ENCODE measurements around the gene ADSS1.

- TF ChIP-seq EP300 (IDR thresholded peaks at IDR 0.05; ENCODE audit: borderline replicate concordance in 1 of 2, low read depth in 1 of 2, low read length in 1 of 2) (no peak), GATA2 (CRISPR knock-in tag; IDR thresholded peaks at IDR 0.05) (no peak), RXRA (IDR thresholded peaks at IDR 0.05; ENCODE audit: borderline replicate concordance, low read depth) (no peak), TEAD4 (IDR thresholded peaks at IDR 0.05; ENCODE audit: borderline replicate concordance, insufficient read depth) (no peak), RAD21 (IDR thresholded peaks at IDR 0.05; ENCODE audit: low read length) (no peak), CTCF (IDR thresholded peaks at IDR 0.05) (no peak), NRF1 (IDR thresholded peaks at IDR 0.05; ENCODE audit: low read depth, low read length) (no peak)
- TF ChIP-seq, protein P1, sequence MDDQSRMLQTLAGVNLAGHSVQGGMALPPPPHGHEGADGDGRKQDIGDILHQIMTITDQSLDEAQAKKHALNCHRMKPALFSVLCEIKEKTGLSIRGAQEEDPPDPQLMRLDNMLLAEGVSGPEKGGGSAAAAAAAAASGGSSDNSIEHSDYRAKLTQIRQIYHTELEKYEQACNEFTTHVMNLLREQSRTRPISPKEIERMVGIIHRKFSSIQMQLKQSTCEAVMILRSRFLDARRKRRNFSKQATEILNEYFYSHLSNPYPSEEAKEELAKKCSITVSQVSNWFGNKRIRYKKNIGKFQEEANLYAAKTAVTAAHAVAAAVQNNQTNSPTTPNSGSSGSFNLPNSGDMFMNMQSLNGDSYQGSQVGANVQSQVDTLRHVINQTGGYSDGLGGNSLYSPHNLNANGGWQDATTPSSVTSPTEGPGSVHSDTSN (IDR thresholded peaks at IDR 0.05) = no peak
- TF ChIP-seq, protein P2, sequence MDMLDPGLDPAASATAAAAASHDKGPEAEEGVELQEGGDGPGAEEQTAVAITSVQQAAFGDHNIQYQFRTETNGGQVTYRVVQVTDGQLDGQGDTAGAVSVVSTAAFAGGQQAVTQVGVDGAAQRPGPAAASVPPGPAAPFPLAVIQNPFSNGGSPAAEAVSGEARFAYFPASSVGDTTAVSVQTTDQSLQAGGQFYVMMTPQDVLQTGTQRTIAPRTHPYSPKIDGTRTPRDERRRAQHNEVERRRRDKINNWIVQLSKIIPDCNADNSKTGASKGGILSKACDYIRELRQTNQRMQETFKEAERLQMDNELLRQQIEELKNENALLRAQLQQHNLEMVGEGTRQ (IDR thresholded peaks at IDR 0.05; ENCODE audit: borderline replicate concordance, low read depth, low read length) = no peak
Observed at GRCh38 chr14:104754213-104754851, 30.3 kb downstream of the ADSS1 start.

Data from SK-N-SH (cell line).